GM12801 (cell line): ENCODE results near the gene HPS1.

ENCODE experiments used
- TF ChIP-seq, protein P1 (sequence below): IDR thresholded peaks from one replicate; pipeline ENCODE4 v1.5.1; 2011; ENCODE audit warnings: control low read depth; ENCODE audit not compliant: insufficient read length; ENCODE audit errors: extremely low read depth

Gene HPS1

DNA sequence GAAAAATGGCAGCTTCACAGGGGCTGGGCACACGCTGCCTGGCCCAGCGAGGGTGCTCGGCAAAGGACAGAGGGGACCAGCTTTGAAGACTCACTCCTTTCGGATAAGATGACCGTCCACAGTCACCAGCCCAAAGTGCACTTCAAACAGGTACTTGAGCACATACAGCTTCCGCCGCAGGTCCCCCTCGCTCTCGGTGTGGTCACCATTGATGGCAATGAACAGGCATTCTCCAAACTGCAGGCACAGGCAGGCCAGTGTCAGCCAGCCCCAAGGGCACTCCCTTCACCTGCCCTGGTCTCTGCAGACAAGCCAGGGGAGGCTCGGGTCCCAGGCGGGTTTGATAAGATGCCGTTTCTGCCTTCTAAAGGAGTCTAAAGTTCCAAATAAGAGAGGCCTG, 11.6 kb downstream of the HPS1 start:
- TF ChIP-seq, protein P1, sequence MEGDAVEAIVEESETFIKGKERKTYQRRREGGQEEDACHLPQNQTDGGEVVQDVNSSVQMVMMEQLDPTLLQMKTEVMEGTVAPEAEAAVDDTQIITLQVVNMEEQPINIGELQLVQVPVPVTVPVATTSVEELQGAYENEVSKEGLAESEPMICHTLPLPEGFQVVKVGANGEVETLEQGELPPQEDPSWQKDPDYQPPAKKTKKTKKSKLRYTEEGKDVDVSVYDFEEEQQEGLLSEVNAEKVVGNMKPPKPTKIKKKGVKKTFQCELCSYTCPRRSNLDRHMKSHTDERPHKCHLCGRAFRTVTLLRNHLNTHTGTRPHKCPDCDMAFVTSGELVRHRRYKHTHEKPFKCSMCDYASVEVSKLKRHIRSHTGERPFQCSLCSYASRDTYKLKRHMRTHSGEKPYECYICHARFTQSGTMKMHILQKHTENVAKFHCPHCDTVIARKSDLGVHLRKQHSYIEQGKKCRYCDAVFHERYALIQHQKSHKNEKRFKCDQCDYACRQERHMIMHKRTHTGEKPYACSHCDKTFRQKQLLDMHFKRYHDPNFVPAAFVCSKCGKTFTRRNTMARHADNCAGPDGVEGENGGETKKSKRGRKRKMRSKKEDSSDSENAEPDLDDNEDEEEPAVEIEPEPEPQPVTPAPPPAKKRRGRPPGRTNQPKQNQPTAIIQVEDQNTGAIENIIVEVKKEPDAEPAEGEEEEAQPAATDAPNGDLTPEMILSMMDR = no peak

DNA sequence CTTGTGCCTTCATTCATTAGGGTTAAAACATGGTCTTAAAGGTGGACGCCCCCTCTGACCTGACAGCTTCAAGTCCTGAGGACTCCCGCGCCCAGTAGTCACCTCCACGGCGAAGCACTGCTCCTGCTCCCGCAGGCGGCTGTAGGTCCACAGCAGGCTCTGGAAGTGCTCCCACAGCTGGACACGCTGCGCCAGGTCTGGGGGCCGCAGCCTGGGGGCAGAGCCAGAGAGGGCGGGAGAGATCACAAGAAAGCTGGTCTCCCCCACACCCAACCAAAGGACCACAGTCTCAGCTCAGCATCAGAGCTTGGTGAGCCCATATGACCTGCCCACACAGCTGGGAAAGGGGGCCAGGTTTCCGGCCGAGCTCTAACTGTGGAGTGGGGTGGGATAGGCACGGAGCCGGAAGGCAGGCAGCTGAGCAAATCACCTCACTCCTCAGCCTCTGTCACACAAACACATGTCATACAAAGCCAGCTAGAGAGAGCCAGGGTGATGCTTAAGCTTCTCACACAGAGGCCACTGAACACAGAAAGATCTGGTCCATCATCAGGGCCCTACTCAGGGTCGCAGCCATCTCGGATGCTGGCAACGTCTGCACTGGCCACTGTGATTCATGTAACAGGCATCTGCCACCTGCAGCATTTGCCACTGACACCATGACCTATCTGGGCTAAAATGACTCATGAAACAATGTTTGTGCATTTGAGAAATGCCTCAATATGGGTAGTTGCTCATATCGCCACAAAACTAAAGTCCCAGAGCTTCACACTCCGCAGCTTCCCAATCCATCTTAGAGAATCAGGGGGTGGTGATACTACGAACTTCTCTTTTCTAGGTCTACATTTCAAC, 12.6 kb downstream of the HPS1 start:
- TF ChIP-seq, protein P1 = no peak

GRCh38 chr10:98433371-98433770, 13.4 kb downstream of the HPS1 start:
- TF ChIP-seq, protein P1 = no peak

DNA sequence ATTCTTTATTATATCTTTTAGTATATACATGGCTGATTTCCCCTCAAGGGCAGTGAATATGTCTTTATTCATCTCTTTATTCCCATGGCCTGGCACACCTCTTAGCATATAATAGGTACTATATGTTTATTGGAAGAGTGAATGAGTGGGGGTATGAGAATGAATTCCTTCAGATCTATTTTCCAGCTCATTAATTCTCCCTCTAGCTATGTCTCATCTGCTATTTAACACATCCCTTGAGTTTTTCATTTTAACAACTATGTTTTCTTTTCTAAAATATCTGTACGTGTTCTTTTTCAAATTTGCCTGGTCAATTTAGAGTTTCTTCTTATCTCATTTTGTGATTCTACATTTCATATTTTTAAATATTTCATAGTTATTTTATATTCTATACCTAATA, 14.4 kb downstream of the HPS1 start:
- TF ChIP-seq, protein P1 = no peak

DNA sequence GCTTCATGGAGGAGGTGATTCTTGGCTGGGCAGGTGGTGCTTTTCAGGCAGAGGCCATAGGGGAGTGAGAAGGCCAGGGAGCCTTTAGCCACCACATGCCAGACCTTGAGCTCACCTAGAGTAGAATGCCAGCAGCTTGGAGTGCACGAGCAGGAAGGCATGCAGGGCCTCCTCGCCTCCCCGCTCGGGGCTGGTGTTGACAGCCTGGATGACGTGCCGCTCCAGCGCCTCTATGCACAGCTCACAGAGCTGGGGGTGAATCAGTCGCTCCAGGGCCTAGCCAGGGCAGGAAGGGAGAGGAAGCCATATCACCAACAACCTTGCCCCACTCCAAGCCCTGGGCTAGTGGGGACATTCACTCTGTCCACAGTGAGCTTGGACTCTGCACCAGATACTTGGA, 15.7 kb downstream of the HPS1 start:
- TF ChIP-seq, protein P1 = no peak

DNA sequence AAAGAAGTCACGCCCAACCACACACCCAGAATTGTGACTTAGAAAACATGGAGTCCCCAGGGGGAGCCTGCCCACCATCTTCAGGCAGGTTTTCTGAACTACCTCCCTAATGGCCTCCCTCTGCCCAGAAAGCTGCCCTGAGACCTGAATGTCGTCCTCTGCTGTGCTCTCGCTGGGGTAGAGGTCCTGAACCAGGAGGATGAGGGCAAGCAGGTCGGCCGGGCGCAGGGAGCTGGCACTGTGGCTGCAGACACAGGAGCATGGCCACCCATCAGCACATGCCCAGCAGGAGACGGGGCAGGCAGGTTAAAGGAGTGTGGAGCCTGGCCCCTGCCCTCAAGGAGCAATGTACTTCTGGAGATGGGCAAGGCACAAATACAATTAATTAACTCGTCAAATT, 16.3 kb downstream of the HPS1 start:
- TF ChIP-seq, protein P1 = no peak

DNA sequence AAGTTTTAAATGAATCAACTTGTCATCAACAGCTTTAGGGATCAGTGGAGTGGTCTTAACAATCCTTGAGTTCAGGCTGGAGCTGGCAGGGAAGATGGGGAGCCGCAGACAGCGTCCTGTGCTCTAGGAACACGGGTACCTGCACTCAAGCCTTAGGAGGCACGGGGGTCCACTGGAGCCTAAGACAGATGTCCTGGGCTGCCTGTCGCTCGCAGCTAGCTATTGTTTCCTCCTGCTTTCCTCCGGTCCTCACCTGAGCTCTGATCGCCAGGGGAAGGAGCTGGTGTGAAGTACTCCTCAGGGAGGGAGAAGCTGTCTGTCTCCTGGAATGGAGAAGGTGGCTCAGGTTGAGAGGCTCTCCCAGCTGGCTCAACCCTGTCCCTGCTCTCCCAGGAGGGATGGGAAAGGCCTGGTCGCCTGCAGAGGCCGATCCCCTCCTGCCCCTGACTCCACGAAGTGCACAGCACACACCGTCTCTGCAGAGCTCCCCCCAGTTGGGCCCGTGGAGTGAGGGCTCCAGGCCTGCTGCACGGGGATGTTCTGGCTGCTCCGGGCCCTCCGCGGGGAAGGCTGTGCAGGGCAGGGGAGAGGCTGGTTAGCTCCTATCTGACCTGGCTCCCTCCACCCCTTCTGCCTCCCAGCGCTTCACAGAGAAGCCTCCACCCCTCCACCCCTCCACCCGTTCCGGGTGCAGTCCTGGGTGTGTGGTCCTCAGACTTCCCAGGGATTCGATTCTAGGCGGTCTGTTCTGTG, 17.2 kb downstream of the HPS1 start:
- TF ChIP-seq, protein P1 = no peak
